Glutamatergic neuron (in vitro differentiated cells): ENCODE data around the gene CEACAM3. TPM values are rescaled to one million over a fixed set of nuclear protein-coding genes. Genes with fewer than 3 reads are reported as not detected.

Experiments
- DNase-seq: peaks from one replicate; pipeline ENCODE4 v3.0.0; 2022
- H3K27ac Mint-ChIP-seq: one replicate; pipeline ENCODE4 v1.8.0; 2020; ENCODE audit warnings: mild to moderate bottlenecking, mixed read lengths, inconsistent platforms; ENCODE audit not compliant: unreplicated experiment
- H3K27me3 Mint-ChIP-seq: one replicate; pipeline ENCODE4 v1.8.0; 2020; ENCODE audit warnings: mild to moderate bottlenecking, moderate library complexity, mixed read lengths, inconsistent platforms; ENCODE audit not compliant: unreplicated experiment
- H3K36me3 Mint-ChIP-seq: one replicate; pipeline ENCODE4 v1.8.0; 2020; ENCODE audit warnings: mild to moderate bottlenecking, mixed read lengths, inconsistent platforms; ENCODE audit not compliant: unreplicated experiment
- H3K4me1 Mint-ChIP-seq: one replicate; pipeline ENCODE4 v1.8.0; 2020; ENCODE audit warnings: mild to moderate bottlenecking, low read depth, mixed read lengths, inconsistent platforms; ENCODE audit not compliant: unreplicated experiment
- H3K4me3 Mint-ChIP-seq: one replicate; pipeline ENCODE4 v1.8.0; 2020; ENCODE audit warnings: mild to moderate bottlenecking, mixed read lengths, inconsistent platforms; ENCODE audit not compliant: unreplicated experiment
- H3K9me3 Mint-ChIP-seq: one replicate; pipeline ENCODE4 v1.8.0; 2020; ENCODE audit warnings: mild to moderate bottlenecking, moderate library complexity, mixed read lengths, inconsistent platforms; ENCODE audit not compliant: unreplicated experiment
- CTCF ChIP-seq: fragments of 200-600 bp; sonication (generic); IDR thresholded peaks from one replicate; pipeline ENCODE4 v1.5.0; 2021; ENCODE audit not compliant: partially characterized antibody, unreplicated experiment
- total RNA-seq: library from RNA; stranded (reverse); fragmentation: NEBNext Ultra II Directional; extraction: Animal tissue kit (Norgen Biotek cat#: 25700); gene quantifications from one replicate; pipeline ENCODE4 v1.2.1, GENCODE V29; 2021; ENCODE audit not compliant: unreplicated experiment

The CEACAM3 gene
- total RNA-seq, 1 donor from 2014 or later = not detected

GRCh38 chr19:41792513-41793413 is 3.6 kb upstream of the CEACAM3 start:
- peaks cover under 1% of the 10 kb centered on the region for H3K4me1 Mint-ChIP-seq
- H3K9me3 Mint-ChIP-seq = peaks cover 2% of the 10 kb centered on the region
- H3K27ac Mint-ChIP-seq = no peak overlapping the region
- H3K27me3 Mint-ChIP-seq = peaks cover 6% of the 10 kb centered on the region
- no peak overlapping the region for H3K4me3 Mint-ChIP-seq
- peak; percentile 81 for TF ChIP-seq CTCF
- H3K36me3 Mint-ChIP-seq = no peaks in the 10 kb centered on the region
- peak; percentile 75 for DNase-seq

DNA sequence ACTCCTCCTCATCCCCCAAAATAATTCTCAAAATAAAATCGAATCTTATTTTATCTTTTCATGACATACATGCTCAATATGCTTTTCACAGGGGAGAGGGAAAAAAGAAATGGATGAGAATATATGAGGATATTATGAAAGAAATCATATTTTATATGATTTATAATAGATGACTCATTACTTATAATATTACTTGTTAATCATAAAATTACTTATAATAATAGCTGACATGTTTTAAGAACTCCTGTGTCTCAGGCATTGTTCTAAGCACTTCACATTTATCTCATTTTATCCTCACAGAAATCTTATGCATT is 3.0 kb upstream of the CEACAM3 start:
- peaks cover 8% of the 10 kb centered on the region for H3K27me3 Mint-ChIP-seq
- H3K4me1 Mint-ChIP-seq = peaks cover 2% of the 10 kb centered on the region
- DNase-seq = no peak
- peaks cover 2% of the 10 kb centered on the region for H3K9me3 Mint-ChIP-seq
- peak; percentile 12 for TF ChIP-seq CTCF
- H3K4me3 Mint-ChIP-seq = no peak overlapping the region
- no peaks in the 10 kb centered on the region for H3K36me3 Mint-ChIP-seq
- H3K27ac Mint-ChIP-seq = no peak overlapping the region

GRCh38 chr19:41795031-41795461 is 1.3 kb upstream of the CEACAM3 start:
- Mint-ChIP-seq H3K27ac (peak overlapping the region; percentile 80), H3K4me1 (peaks cover 5% of the 10 kb centered on the region), H3K36me3 (no peaks in the 10 kb centered on the region), H3K9me3 (peaks cover 2% of the 10 kb centered on the region), H3K4me3 (no peak overlapping the region), H3K27me3 (peaks cover 8% of the 10 kb centered on the region)
- DNase-seq = peak; percentile 66
- TF ChIP-seq CTCF = peak; percentile 90

GRCh38 chr19:41796901-41797300 is 514 bp downstream of the CEACAM3 start:
- Mint-ChIP-seq H3K36me3 (no peaks in the 10 kb centered on the region), H3K4me1 (peaks cover 5% of the 10 kb centered on the region), H3K27me3 (peaks cover 8% of the 10 kb centered on the region), H3K9me3 (peaks cover 2% of the 10 kb centered on the region), H3K4me3 (no peak overlapping the region), H3K27ac (no peak overlapping the region)
- DNase-seq = no peak
- TF ChIP-seq CTCF = no peak

GRCh38 chr19:41799444-41800000 is 3.1 kb downstream of the CEACAM3 start:
- peaks cover 4% of the 10 kb centered on the region for H3K9me3 Mint-ChIP-seq
- TF ChIP-seq CTCF = no peak
- no peak for DNase-seq
- peak overlapping the region; percentile 3 for H3K4me3 Mint-ChIP-seq
- H3K36me3 Mint-ChIP-seq = no peaks in the 10 kb centered on the region
- peaks cover 8% of the 10 kb centered on the region for H3K27me3 Mint-ChIP-seq
- peaks cover 5% of the 10 kb centered on the region for H3K4me1 Mint-ChIP-seq
- H3K27ac Mint-ChIP-seq = no peak overlapping the region
